GM18505 (cell line): ENCODE data around the gene PSG5.
"Not testable (repeated sequence)": the region's sequence is repeated elsewhere in the genome, so short reads cannot be mapped to it uniquely, and the experiment has no call there.

ENCODE experiments used
- ATAC-seq: cut with Tn5 transposase; IDR thresholded peaks from one replicate; pipeline ENCODE4 v1.9.1; 2021; ENCODE audit not compliant: unreplicated experiment
- POLR2A ChIP-seq: IDR thresholded peaks from 4 replicates; pipeline ENCODE4 v1.6.1; 2011; ENCODE audit warnings: borderline replicate concordance; ENCODE audit not compliant: insufficient read depth, insufficient read length; ENCODE audit errors: extremely low read depth

The PSG5 gene

GRCh38 chr19:43192381-43193155 is 6.2 kb upstream of the PSG5 start:
- ATAC-seq: not testable (repeated sequence)

- not testable (repeated sequence) for ATAC-seq
Observed at GRCh38 chr19:43188092-43188491, 1.8 kb upstream of the PSG5 start.

GRCh38 chr19:43181869-43182771 is 4.2 kb downstream of the PSG5 start:
- not testable (repeated sequence) for ATAC-seq

GRCh38 chr19:43179569-43180147 is 6.7 kb downstream of the PSG5 start:
- ATAC-seq: not testable (repeated sequence)

GRCh38 chr19:43178577-43178976 is 7.8 kb downstream of the PSG5 start:
- ATAC-seq: not testable (repeated sequence)

GRCh38 chr19:43165906-43166305 is 20.4 kb downstream of the PSG5 start:
- not testable (repeated sequence) for ATAC-seq

- not testable (repeated sequence) for ATAC-seq
Observed at GRCh38 chr19:43163135-43163534, 23.2 kb downstream of the PSG5 start.

GRCh38 chr19:43162261-43162660 is 24.1 kb downstream of the PSG5 start:
- not testable (repeated sequence) for ATAC-seq

GRCh38 chr19:43152214-43152613 is 34.1 kb downstream of the PSG5 start:
- TF ChIP-seq POLR2A: no peak
- no peak for ATAC-seq

- ATAC-seq: not testable (repeated sequence)
Observed at GRCh38 chr19:43149788-43150187, 36.5 kb downstream of the PSG5 start.

- no peak for TF ChIP-seq POLR2A
Observed at GRCh38 chr19:43148233-43148632, 38.1 kb downstream of the PSG5 start.

GRCh38 chr19:43141763-43142162 is 44.6 kb downstream of the PSG5 start:
- ATAC-seq: not testable (repeated sequence)

More at GRCh38 chr19:43148233-43148632, 38.1 kb downstream of the PSG5 start:
- no peak for ATAC-seq

- no peak for ATAC-seq
- TF ChIP-seq POLR2A: no peak
Observed at GRCh38 chr19:43132696-43133095, 53.6 kb downstream of the PSG5 start.

- ATAC-seq: not testable (repeated sequence)
Observed at GRCh38 chr19:43131281-43131842, 55.0 kb downstream of the PSG5 start.

- not testable (repeated sequence) for ATAC-seq
Observed at GRCh38 chr19:43129197-43129596, 57.1 kb downstream of the PSG5 start.

- not testable (repeated sequence) for ATAC-seq
Observed at GRCh38 chr19:43127336-43127735, 59.0 kb downstream of the PSG5 start.
